HEK293 (cell line): ENCODE measurements around the gene RGMA.

Experiments
- GLI2 ChIP-seq: fragments of 450-650 bp; formaldehyde crosslinking; IDR thresholded peaks from 2 replicates; pipeline ENCODE4; 2017; ENCODE audit warnings: missing biosample characterization, missing genetic modification characterization, low read depth, borderline replicate concordance
- SETDB1 ChIP-seq: IDR thresholded peaks from one replicate; pipeline ENCODE4 v1.6.1; 2017; ENCODE audit warnings: mild to moderate bottlenecking, low read length, moderate library complexity, mixed read lengths; ENCODE audit not compliant: insufficient read length
- SP2 ChIP-seq: fragments of 450-650 bp; formaldehyde crosslinking; IDR thresholded peaks from 2 replicates; pipeline ENCODE4 v1.5.1; 2016; ENCODE audit warnings: missing biosample characterization, missing genetic modification characterization
- ZBTB21 ChIP-seq: fragments of 450-650 bp; formaldehyde crosslinking; IDR thresholded peaks from 2 replicates; pipeline ENCODE4 v1.5.1; 2017; ENCODE audit warnings: missing biosample characterization, missing genetic modification characterization
- ZNF121 ChIP-seq: fragments of 450-650 bp; formaldehyde crosslinking; IDR thresholded peaks from 2 replicates; pipeline ENCODE4 v1.5.1; 2016; ENCODE audit warnings: missing biosample characterization, missing genetic modification characterization
- ZNF138 ChIP-seq: fragments of 450-650 bp; formaldehyde crosslinking; IDR thresholded peaks from 2 replicates; pipeline ENCODE4 v1.5.1; 2016; ENCODE audit warnings: missing biosample characterization, missing genetic modification characterization, borderline replicate concordance
- ZNF23 ChIP-seq: fragments of 450-650 bp; formaldehyde crosslinking; IDR thresholded peaks from 2 replicates; pipeline ENCODE4 v1.5.1; 2016; ENCODE audit warnings: missing biosample characterization, missing genetic modification characterization, borderline replicate concordance
- ZNF274 ChIP-seq, 2 experiments: fragments of 200-500 bp in 1 of 2; fragments of 450-650 bp in 1 of 2; sonication (Bioruptor generic) in 1 of 2; formaldehyde crosslinking in 1 of 2; IDR thresholded peaks; 2 replicates each; pipeline versions ENCODE4 v1.5.1 to v1.6.1; 2014 to 2016; ENCODE audit warnings: borderline replicate concordance in 1 of 2, inconsistent platforms in 1 of 2, low read length in 1 of 2, missing biosample characterization in 1 of 2, missing genetic modification characterization in 1 of 2
- ZNF785 ChIP-seq: fragments of 450-650 bp; formaldehyde crosslinking; IDR thresholded peaks from 2 replicates; pipeline ENCODE4 v1.5.1; 2016; ENCODE audit warnings: missing biosample characterization, missing genetic modification characterization
- ZNF792 ChIP-seq: fragments of 450-650 bp; formaldehyde crosslinking; IDR thresholded peaks from 2 replicates; pipeline ENCODE4 v1.5.1; 2016; ENCODE audit warnings: missing biosample characterization, missing genetic modification characterization
- TF ChIP-seq, protein P1 (sequence below): fragments of 450-650 bp; formaldehyde crosslinking; IDR thresholded peaks from 2 replicates; pipeline ENCODE4 v1.5.1; 2016; ENCODE audit warnings: missing biosample characterization, missing genetic modification characterization
- TF ChIP-seq, protein P2 (sequence below): fragments of 450-650 bp; formaldehyde crosslinking; IDR thresholded peaks from 2 replicates; pipeline ENCODE4 v1.5.1; 2016; ENCODE audit warnings: missing biosample characterization, missing genetic modification characterization, borderline replicate concordance
- TF ChIP-seq, protein P3 (sequence below): fragments of 450-650 bp; formaldehyde crosslinking; IDR thresholded peaks from 2 replicates; pipeline ENCODE4 v1.5.1; 2016; ENCODE audit warnings: missing biosample characterization, missing genetic modification characterization, borderline replicate concordance

DNA sequence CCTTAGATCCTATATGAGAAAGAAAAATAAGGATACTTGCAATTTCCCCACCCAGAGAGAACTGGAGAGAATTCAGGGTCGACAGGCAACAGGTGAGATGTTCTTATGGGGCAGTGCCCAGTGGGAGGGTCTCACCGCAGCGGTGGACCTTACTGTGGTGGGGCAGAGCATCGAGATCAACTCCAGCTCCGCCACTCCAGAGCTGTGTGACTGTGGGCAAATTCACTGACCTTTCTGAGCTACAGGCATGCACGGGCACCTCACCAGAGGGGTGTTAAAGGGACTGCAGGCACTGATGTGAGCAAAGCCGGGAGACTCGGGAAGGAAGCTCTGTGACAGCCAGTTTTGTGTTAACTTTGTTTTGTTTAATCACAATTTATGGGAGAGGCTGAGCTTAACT lies 30.9 kb downstream of the RGMA start:
- TF ChIP-seq ZNF274 (IDR thresholded peaks at IDR 0.05; ENCODE audit: low read length), result no peak
- TF ChIP-seq ZNF274 (tag by site-specific recombination; IDR thresholded peaks at IDR 0.05; ENCODE audit: borderline replicate concordance), result no peak
- TF ChIP-seq, protein P1, sequence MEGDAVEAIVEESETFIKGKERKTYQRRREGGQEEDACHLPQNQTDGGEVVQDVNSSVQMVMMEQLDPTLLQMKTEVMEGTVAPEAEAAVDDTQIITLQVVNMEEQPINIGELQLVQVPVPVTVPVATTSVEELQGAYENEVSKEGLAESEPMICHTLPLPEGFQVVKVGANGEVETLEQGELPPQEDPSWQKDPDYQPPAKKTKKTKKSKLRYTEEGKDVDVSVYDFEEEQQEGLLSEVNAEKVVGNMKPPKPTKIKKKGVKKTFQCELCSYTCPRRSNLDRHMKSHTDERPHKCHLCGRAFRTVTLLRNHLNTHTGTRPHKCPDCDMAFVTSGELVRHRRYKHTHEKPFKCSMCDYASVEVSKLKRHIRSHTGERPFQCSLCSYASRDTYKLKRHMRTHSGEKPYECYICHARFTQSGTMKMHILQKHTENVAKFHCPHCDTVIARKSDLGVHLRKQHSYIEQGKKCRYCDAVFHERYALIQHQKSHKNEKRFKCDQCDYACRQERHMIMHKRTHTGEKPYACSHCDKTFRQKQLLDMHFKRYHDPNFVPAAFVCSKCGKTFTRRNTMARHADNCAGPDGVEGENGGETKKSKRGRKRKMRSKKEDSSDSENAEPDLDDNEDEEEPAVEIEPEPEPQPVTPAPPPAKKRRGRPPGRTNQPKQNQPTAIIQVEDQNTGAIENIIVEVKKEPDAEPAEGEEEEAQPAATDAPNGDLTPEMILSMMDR (tag by site-specific recombination), result no peak
- no peak for TF ChIP-seq ZNF23 (tag by site-specific recombination)
- TF ChIP-seq ZBTB21 (tag by site-specific recombination), result no peak
- TF ChIP-seq, protein P2, sequence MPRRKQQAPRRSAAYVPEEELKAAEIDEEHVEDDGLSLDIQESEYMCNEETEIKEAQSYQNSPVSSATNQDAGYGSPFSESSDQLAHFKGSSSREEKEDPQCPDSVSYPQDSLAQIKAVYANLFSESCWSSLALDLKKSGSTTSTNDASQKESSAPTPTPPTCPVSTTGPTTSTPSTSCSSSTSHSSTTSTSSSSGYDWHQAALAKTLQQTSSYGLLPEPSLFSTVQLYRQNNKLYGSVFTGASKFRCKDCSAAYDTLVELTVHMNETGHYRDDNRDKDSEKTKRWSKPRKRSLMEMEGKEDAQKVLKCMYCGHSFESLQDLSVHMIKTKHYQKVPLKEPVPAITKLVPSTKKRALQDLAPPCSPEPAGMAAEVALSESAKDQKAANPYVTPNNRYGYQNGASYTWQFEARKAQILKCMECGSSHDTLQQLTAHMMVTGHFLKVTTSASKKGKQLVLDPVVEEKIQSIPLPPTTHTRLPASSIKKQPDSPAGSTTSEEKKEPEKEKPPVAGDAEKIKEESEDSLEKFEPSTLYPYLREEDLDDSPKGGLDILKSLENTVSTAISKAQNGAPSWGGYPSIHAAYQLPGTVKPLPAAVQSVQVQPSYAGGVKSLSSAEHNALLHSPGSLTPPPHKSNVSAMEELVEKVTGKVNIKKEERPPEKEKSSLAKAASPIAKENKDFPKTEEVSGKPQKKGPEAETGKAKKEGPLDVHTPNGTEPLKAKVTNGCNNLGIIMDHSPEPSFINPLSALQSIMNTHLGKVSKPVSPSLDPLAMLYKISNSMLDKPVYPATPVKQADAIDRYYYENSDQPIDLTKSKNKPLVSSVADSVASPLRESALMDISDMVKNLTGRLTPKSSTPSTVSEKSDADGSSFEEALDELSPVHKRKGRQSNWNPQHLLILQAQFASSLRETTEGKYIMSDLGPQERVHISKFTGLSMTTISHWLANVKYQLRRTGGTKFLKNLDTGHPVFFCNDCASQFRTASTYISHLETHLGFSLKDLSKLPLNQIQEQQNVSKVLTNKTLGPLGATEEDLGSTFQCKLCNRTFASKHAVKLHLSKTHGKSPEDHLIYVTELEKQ (tag by site-specific recombination), result no peak
- no peak for TF ChIP-seq ZNF792 (tag by site-specific recombination)
- no peak for TF ChIP-seq SP2
- TF ChIP-seq GLI2 (tag by site-specific recombination), result no peak
- TF ChIP-seq ZNF785, result no peak
- TF ChIP-seq ZNF138, result no peak
- TF ChIP-seq, protein P3, sequence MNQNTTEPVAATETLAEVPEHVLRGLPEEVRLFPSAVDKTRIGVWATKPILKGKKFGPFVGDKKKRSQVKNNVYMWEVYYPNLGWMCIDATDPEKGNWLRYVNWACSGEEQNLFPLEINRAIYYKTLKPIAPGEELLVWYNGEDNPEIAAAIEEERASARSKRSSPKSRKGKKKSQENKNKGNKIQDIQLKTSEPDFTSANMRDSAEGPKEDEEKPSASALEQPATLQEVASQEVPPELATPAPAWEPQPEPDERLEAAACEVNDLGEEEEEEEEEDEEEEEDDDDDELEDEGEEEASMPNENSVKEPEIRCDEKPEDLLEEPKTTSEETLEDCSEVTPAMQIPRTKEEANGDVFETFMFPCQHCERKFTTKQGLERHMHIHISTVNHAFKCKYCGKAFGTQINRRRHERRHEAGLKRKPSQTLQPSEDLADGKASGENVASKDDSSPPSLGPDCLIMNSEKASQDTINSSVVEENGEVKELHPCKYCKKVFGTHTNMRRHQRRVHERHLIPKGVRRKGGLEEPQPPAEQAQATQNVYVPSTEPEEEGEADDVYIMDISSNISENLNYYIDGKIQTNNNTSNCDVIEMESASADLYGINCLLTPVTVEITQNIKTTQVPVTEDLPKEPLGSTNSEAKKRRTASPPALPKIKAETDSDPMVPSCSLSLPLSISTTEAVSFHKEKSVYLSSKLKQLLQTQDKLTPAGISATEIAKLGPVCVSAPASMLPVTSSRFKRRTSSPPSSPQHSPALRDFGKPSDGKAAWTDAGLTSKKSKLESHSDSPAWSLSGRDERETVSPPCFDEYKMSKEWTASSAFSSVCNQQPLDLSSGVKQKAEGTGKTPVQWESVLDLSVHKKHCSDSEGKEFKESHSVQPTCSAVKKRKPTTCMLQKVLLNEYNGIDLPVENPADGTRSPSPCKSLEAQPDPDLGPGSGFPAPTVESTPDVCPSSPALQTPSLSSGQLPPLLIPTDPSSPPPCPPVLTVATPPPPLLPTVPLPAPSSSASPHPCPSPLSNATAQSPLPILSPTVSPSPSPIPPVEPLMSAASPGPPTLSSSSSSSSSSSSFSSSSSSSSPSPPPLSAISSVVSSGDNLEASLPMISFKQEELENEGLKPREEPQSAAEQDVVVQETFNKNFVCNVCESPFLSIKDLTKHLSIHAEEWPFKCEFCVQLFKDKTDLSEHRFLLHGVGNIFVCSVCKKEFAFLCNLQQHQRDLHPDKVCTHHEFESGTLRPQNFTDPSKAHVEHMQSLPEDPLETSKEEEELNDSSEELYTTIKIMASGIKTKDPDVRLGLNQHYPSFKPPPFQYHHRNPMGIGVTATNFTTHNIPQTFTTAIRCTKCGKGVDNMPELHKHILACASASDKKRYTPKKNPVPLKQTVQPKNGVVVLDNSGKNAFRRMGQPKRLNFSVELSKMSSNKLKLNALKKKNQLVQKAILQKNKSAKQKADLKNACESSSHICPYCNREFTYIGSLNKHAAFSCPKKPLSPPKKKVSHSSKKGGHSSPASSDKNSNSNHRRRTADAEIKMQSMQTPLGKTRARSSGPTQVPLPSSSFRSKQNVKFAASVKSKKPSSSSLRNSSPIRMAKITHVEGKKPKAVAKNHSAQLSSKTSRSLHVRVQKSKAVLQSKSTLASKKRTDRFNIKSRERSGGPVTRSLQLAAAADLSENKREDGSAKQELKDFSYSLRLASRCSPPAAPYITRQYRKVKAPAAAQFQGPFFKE (tag by site-specific recombination), result no peak
- no peak for TF ChIP-seq SETDB1
- TF ChIP-seq ZNF121 (tag by site-specific recombination), result no peak
